ENCODE data around the gene PLCH2.

PLCH2 gene

GRCh38 chr1:2506007-2506860 lies 30.1 kb downstream of the PLCH2 start:
- no peak for TF ChIP-seq CTCF (IDR thresholded peaks at IDR 0.05)

GRCh38 chr1:2506901-2507565 lies 30.9 kb downstream of the PLCH2 start:
- no peak for TF ChIP-seq CTCF (IDR thresholded peaks at IDR 0.05)

- no peak for TF ChIP-seq CTCF (IDR thresholded peaks at IDR 0.05)
Observed at GRCh38 chr1:2507744-2508155, 31.7 kb downstream of the PLCH2 start.

GRCh38 chr1:2508180-2508579 lies 32.1 kb downstream of the PLCH2 start:
- no peak for TF ChIP-seq CTCF (IDR thresholded peaks at IDR 0.05)

GRCh38 chr1:2508751-2509150 lies 32.7 kb downstream of the PLCH2 start:
- no peak for TF ChIP-seq CTCF (IDR thresholded peaks at IDR 0.05)

DNA sequence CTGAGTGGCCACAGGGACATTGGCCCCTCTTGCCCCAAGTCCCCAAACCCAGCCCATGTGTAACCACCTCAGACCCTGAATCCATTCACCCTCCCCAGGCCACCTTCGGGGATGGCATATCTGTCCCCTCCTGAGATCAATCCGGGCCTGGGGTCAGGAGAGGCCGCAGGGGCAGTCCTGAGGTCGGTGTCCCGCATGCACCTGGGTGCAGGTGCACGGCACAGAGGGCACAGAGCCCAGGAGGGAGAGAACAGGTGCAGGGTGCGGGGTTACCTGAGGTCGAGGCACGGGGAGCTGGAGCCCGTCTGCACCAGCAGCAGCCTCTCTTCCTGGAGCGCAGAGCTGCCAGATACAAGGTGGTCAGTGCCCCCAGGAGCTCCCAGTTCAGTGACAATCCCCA lies 33.5 kb downstream of the PLCH2 start:
- TF ChIP-seq CTCF (IDR thresholded peaks at IDR 0.05), result no peak

GRCh38 chr1:2510366-2511155 lies 34.5 kb downstream of the PLCH2 start:
- no peak for TF ChIP-seq CTCF (IDR thresholded peaks at IDR 0.05)
